Stomach smooth muscle (tissue), 2 donors: ENCODE data around the gene CXCL10.

Experiments
- H3K27ac ChIP-seq: one replicate; pipeline ENCODE4 v1.7.0; 2013; ENCODE audit warnings: mild to moderate bottlenecking, low read length, inconsistent platforms
- H3K27me3 ChIP-seq, 2 donors: one replicate each; pipeline ENCODE4 v1.7.0; 2013; ENCODE audit warnings: low read length in 2 of 2; ENCODE audit not compliant: insufficient read depth in 2 of 2, control insufficient read depth in 1 of 2
- H3K36me3 ChIP-seq, 2 donors: one replicate each; pipeline ENCODE4 v1.7.0; 2013; ENCODE audit warnings: low read length in 2 of 2; ENCODE audit not compliant: control insufficient read depth in 2 of 2, insufficient read depth in 2 of 2
- H3K4me1 ChIP-seq: one replicate; pipeline ENCODE4 v1.7.0; 2013; ENCODE audit warnings: low read length; ENCODE audit not compliant: control insufficient read depth, insufficient read depth
- H3K4me3 ChIP-seq, 2 donors: one replicate each; pipeline ENCODE4 v1.7.0; 2013; ENCODE audit warnings: low read length in 2 of 2
- H3K9ac ChIP-seq, 2 donors: one replicate each; pipeline ENCODE4 v1.7.0; 2013; ENCODE audit warnings: low read length in 2 of 2, mild to moderate bottlenecking in 1 of 2
- H3K9me3 ChIP-seq, 2 donors: one replicate each; pipeline ENCODE4 v1.7.0; 2013; ENCODE audit warnings: low read length in 2 of 2; ENCODE audit not compliant: control insufficient read depth in 2 of 2
- donor health status: healthy.
- donor health status: Pancreatic carcinoma.

CXCL10 gene

DNA sequence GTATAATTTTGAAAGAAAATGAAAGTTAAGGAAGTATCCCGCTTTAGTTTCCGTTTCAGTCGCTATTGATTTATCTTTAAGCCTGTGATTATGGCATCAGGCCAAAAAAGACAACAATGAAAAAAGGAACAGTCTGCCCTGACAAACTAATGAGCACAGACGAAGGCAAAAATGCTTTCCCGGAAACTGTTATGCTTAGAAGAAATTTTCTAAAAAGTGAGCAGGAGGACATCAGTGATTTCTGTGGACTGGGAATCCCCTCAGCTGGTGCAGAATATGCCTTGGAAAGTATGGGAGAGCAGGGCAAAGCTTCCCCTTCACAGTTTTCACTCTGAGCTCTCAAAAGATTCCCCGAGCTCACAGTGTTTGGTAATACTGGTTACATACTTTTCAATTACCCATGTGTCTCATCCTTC lies 5.1 kb upstream of the CXCL10 start:
- H3K27ac ChIP-seq, result no peak overlapping the region
- H3K9ac ChIP-seq, result no peak overlapping the region
- no peaks in the 10 kb centered on the region for H3K4me1 ChIP-seq
- no peaks in the 10 kb centered on the region for H3K27me3 ChIP-seq
- peak overlapping the region in 1 of 2 donors; percentile 52 for H3K4me3 ChIP-seq
- H3K36me3 ChIP-seq, result no peaks in the 10 kb centered on the region
- no peaks in the 10 kb centered on the region for H3K9me3 ChIP-seq

- no peaks in the 10 kb centered on the region for H3K36me3 ChIP-seq
- H3K9ac ChIP-seq, result no peak overlapping the region
- H3K4me3 ChIP-seq, result no peak overlapping the region
- no peaks in the 10 kb centered on the region for H3K4me1 ChIP-seq
- H3K27me3 ChIP-seq, result no peaks in the 10 kb centered on the region
- H3K27ac ChIP-seq, result no peak overlapping the region
- no peaks in the 10 kb centered on the region for H3K9me3 ChIP-seq
These were observed 768 bp upstream of the CXCL10 start for GRCh38 chr4:76024065-76024464.

DNA sequence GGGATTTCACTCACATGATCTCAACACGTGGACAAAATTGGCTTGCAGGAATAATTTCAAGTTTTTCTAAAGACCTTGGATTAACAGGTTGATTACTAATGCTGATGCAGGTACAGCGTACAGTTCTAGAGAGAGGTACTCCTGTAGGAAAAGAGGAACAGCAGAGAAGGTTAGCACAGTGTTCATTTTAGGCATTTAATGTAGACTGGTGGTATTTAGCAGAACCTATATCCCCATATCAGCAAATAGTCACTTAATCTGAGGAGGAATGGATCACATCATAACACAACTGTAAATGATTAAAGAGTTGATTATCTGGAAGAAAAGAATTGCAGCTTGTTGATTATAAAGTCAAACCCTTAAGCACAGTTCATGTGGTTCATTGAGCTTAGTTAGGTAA lies 620 bp downstream of the CXCL10 start:
- no peak overlapping the region for H3K27ac ChIP-seq
- no peaks in the 10 kb centered on the region for H3K36me3 ChIP-seq
- H3K4me3 ChIP-seq, result no peak overlapping the region
- no peak overlapping the region for H3K9ac ChIP-seq
- no peaks in the 10 kb centered on the region for H3K9me3 ChIP-seq
- H3K27me3 ChIP-seq, result no peaks in the 10 kb centered on the region
- H3K4me1 ChIP-seq, result no peaks in the 10 kb centered on the region

- H3K4me1 ChIP-seq, result no peaks in the 10 kb centered on the region
- no peak overlapping the region for H3K9ac ChIP-seq
- no peaks in the 10 kb centered on the region for H3K36me3 ChIP-seq
- no peak overlapping the region for H3K4me3 ChIP-seq
- no peak overlapping the region for H3K27ac ChIP-seq
- no peaks in the 10 kb centered on the region for H3K27me3 ChIP-seq
- H3K9me3 ChIP-seq, result no peaks in the 10 kb centered on the region
These were observed 1.3 kb downstream of the CXCL10 start for GRCh38 chr4:76022031-76022430.

DNA sequence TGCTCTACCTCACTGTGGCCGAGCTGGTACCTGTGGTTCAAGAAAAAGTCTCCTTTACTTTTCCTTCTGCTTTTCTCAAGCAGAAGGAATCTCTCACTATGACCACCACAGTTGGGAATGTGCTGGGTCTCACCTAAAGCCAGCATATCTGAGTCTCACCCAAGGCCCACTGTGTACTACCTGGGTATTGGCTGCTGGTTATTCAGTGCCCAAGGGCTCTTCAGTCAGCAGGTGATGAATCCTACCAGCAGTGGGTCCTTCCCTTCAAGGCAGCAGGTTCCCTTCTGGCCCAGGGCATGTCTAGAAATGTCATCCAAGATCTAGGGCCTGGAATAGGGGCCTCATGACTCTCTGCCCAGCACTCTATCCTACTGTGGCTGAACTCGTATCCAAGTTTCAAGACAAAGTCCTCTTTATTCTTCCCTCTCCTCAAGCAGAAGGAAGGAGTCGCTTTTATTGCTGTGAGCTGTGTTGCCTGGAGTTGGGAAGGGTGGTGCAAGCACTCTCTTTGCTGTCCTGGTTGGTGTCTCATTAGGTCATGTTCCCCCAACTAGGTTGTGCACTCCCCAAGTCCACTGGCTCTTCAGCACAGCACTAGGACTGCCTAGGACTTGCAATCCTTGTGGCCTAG lies 6.1 kb downstream of the CXCL10 start:
- H3K9me3 ChIP-seq, result no peaks in the 10 kb centered on the region
- no peak overlapping the region for H3K9ac ChIP-seq
- no peak overlapping the region for H3K27ac ChIP-seq
- H3K4me3 ChIP-seq, result no peak overlapping the region
- H3K4me1 ChIP-seq, result peaks cover 4% of the 10 kb centered on the region
- H3K27me3 ChIP-seq, result no peaks in the 10 kb centered on the region
- H3K36me3 ChIP-seq, result no peaks in the 10 kb centered on the region

DNA sequence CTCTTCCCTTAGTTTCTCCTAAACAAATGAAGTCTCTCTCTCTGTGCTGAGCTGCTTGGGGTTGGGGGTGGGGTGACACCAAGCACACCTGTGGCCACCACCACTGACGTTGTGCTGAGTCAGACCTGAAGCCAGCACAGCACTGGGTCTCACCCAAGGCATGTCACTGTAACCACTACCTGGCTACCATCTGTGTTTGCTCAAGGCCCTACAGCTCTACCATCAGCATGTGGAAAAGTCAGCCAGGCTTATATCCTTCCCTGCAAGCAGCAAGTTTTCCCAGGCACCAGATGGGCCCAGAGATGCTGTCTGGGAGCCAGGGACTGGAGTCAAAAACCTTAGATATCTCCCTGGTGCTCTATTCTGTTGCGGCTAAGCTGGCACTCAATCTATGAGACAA lies 6.9 kb downstream of the CXCL10 start:
- peaks cover 4% of the 10 kb centered on the region for H3K4me1 ChIP-seq
- no peaks in the 10 kb centered on the region for H3K36me3 ChIP-seq
- no peaks in the 10 kb centered on the region for H3K9me3 ChIP-seq
- H3K9ac ChIP-seq, result no peak overlapping the region
- H3K27me3 ChIP-seq, result no peaks in the 10 kb centered on the region
- no peak overlapping the region for H3K4me3 ChIP-seq
- no peak overlapping the region for H3K27ac ChIP-seq

GRCh38 chr4:76013540-76013939 lies 9.8 kb downstream of the CXCL10 start:
- Histone ChIP-seq H3K4me3 (no peak overlapping the region), H3K9ac (no peak overlapping the region), H3K9me3 (no peaks in the 10 kb centered on the region), H3K36me3 (no peaks in the 10 kb centered on the region), H3K27me3 (no peaks in the 10 kb centered on the region), H3K4me1 (peaks cover 4% of the 10 kb centered on the region), H3K27ac (no peak overlapping the region)

DNA sequence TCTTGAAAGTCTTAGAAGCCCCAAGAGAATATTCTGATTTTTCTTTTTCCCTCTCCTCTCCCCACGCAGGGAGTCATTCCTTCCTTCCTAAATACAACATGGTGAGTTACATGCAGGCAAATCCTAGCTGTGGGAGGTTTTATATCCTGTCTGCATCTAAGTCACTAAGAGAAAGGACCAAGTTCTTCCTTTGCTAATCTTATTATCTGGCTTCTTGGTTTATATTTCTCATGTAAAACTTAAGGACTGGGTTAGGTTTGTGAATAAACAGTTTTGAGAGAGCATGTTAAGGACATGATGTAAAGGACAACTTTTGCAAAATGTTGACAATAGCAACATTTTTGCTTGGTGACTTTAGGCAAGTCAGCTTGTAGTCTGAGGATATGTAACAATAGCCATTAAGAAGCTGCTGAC lies 10.9 kb downstream of the CXCL10 start:
- Histone ChIP-seq H3K4me3 (peak overlapping the region in 1 of 2 donors; percentile 50), H3K36me3 (no peaks in the 10 kb centered on the region), H3K9ac (peak overlapping the region; percentile 48 to 76)

DNA sequence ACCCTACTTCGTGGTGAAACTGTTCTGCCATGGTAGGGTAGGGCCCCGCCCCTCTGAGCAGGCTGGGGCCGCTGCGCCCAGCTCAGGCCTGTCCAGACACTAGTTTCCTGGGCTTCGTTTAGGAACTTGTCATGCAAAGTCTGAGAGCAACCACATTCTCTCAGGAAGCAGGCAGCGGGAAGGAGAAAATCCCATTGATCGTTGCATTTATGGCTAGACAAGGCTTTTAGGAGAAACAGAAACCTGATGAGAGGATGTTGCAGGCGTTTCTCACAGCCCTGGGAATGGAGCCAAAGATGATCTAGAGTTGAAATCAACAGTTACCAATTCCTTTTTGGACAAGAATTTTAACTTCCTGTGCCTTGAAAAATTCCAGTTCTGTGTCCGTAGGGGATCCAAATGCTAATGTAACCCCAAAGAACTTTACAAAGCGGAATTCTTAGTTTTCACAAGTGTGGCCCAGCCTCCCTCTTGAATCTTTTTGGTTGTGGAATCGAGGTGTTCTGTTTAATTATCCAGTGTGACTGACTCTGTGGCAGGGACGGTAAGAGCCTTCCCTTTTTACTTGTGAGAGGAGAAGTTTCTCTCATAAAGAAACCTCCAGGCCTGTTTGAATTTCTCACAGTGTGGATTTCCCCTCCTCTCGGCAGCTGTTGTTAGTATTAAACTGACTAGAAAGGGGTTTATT lies 11.5 kb downstream of the CXCL10 start:
- peak overlapping the region; percentile 50 to 61 for H3K4me3 ChIP-seq
- H3K9me3 ChIP-seq, result no peaks in the 10 kb centered on the region
- H3K27me3 ChIP-seq, result no peaks in the 10 kb centered on the region
- peak overlapping the region; percentile 48 to 76 for H3K9ac ChIP-seq
- H3K27ac ChIP-seq, result peak overlapping the region; percentile 69
- no peaks in the 10 kb centered on the region for H3K36me3 ChIP-seq
- H3K4me1 ChIP-seq, result peaks cover 4% of the 10 kb centered on the region

More for the DNA sequence above, 10.9 kb downstream of the CXCL10 start:
- Histone ChIP-seq H3K27me3 (no peaks in the 10 kb centered on the region), H3K9me3 (no peaks in the 10 kb centered on the region), H3K4me1 (peaks cover 4% of the 10 kb centered on the region), H3K27ac (peak overlapping the region; percentile 69)

DNA sequence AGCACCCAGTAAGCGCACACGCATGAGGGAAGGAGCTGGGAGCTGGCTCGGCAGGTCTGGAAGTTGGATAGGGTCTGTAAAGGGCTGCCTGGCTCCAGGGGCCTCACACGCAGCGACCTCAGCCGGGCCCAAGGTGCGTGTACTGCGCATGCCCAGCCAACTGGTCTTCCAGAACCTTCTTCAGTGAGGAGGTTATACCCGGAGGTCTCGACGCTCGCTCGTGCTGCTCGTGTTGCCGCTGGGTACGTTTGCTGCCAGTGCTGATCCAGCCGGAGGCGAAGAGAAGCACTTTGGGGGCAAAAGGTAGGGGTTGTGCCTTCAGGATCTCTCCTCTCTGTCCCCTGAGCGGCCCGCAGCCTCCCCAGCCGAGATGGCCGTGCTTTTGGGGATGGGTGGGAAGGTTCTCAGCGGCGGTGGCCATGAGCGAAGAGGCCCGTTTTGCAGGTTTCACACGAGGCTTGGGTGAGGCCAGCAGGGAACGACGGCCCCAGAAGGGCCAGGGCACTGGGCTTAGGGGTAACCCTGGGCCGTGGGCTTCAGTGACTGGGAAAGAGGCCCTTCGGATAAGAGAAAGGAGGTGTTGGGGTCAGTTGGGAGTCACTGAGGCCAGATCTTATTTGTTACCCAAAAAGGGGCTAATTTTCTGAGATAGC lies 12.2 kb downstream of the CXCL10 start:
- Histone ChIP-seq H3K4me3 (peak overlapping the region; percentile 50 to 61), H3K27me3 (no peaks in the 10 kb centered on the region), H3K27ac (peak overlapping the region; percentile 69)

DNA sequence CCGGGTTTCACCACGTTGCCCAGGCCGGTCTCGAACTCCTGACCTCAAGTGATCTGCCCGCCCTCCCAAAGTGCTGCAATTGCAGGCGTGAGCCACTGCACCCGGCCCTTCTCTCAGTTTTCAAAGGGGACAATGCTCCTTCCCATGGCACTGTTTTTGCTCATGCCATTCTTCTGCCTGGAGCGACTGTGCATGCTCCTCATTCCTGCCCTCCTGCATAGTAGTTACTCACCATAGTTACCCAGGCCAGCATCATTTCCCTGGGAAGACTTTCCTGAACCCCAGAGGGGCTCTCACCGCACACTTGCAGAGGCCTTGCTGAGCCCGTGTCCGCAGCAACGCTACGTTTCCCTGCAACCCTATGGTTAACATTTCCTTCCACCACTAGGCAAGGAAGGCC lies 12.7 kb downstream of the CXCL10 start:
- H3K36me3 ChIP-seq, result no peaks in the 10 kb centered on the region
- H3K4me3 ChIP-seq, result no peak overlapping the region
- no peaks in the 10 kb centered on the region for H3K9me3 ChIP-seq
- H3K4me1 ChIP-seq, result peaks cover 4% of the 10 kb centered on the region
- no peak overlapping the region for H3K27ac ChIP-seq
- no peaks in the 10 kb centered on the region for H3K27me3 ChIP-seq
- H3K9ac ChIP-seq, result no peak overlapping the region

More for the DNA sequence above, 12.2 kb downstream of the CXCL10 start:
- Histone ChIP-seq H3K36me3 (no peaks in the 10 kb centered on the region), H3K9ac (peak overlapping the region in 1 of 2 donors; percentile 48), H3K9me3 (no peaks in the 10 kb centered on the region), H3K4me1 (peaks cover 4% of the 10 kb centered on the region)
